UCSD-AML1 (cell line): Measurements from ENCODE around the gene KDM4C.

Source experiments
- DNase-seq: peaks from one replicate; lab custom pipeline; 2025; ENCODE audit not compliant: unreplicated experiment; lab: John Stamatoyannopoulos, UW

The KDM4C gene

DNA sequence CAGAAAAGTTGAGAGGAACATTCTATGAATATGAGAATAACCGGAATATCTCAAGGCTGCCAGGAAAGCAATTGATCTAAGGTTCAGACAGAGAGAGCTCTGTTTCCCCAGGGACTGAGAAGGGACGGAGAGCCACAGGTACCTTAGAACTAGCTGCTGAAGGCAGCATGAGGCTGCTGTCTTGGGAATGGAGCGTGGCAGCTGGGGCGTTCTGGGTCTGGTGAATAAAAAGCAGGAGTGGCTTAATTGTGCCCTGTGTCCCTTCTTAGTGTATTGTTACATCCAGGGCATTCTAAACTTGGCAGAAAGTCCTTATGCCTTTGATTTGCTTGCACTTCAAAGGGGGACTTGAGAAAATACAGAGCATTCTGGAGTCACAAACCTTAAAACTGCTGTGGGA lies 434.5 kb downstream of the KDM4C start:
- no peak for DNase-seq

DNA sequence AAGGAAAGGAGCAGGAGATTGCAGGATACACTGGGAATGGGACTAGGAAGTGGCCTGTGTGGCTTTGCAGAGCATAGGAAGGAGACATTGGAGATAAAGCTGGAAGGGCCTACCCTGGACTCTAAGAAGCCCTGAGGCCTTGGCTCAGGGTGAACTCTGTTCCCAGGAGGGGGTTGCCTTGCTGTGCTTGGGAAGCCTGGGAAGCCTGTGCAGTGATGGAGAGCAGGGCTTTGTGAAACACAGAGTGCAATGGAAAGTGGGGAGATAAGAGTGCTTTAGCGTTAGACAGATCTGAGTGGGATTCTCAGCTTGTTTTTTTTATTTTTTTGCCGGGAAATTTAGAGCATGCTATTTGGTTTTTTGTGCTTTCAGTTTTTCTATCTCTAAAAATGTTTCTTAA lies 437.8 kb downstream of the KDM4C start:
- DNase-seq, result no peak

DNA sequence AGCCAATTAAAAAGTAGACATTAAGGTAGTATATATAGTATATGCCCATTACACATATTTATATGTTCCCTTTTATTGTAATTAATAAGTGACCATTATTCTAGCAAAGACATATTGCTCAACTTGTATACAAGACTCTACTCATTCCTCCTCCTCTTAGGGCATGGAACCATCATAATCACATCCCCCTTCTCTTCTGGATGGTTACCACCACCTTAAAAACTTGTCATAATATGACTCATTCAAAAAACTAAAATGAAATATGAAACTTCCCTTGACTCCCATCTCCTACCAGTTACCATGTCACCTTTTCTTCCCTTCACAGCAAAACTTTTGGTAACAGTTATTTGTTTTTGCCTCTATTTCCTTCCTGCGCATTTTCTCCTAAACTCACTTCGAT lies 438.7 kb downstream of the KDM4C start:
- DNase-seq, result no peak

DNA sequence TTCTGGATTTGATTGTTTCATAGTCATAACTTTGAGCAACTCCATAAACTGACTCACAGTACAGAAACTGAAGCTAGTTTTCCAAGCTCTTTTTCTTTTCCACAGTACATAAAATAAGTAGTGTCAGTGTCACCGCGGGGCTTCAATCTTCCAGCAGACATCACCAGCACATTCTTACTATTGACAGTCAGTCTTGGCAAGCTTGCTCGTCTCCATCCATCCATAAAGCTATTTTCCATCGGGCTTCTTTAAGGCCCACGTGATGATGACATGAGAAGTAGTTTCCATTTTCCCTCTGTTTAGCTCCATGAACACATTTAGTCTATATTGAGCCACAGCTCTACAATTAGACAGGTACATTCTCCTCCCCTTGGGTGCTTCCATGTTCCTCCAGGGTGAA lies 443.4 kb downstream of the KDM4C start:
- DNase-seq, result no peak

DNA sequence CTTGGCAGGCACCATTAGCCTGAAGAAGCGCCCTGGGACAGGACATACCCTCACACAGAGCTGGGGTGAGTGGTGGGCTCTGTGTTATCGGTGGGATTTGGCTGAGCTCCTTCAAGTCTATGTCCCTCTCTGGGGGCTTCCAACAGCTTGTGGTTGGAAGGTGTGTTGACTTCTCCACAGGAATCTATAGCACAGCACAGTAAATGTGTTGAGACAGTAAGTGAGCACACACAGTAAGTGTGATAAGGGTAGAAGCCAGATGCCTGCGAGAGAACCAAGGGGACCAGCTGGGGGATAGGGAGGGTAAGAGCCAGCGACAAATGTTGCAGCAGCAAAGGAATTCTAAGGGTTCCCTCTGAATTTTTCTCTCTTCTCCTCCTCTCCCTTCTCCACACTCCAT lies 448.0 kb downstream of the KDM4C start:
- no peak for DNase-seq

DNA sequence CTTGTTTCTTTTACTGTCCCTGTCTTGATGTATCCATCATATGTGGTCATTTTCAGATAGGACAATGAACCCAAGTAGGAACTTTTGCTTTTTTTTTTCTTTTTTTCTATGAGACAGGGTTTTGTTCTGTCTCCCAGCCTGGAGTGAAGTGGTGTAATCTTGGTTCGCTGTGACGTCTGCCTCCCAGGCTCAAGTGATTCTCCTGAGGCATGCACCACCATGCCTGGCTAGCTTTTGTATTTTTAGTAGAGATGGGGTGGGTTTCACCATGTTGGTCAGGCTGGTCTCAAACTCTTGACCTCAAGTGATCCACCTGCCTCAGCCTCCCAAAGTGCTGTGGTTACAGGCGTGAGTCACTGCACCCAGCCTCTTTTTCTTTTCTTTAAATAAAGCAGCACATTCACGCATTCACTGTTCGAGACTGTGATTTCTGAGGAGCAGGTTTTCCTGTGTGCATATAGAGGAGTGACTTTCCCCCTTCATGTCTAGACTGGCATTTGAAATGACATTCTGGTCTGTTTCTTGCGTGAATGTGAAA lies 448.5 kb downstream of the KDM4C start:
- DNase-seq, result no peak

DNA sequence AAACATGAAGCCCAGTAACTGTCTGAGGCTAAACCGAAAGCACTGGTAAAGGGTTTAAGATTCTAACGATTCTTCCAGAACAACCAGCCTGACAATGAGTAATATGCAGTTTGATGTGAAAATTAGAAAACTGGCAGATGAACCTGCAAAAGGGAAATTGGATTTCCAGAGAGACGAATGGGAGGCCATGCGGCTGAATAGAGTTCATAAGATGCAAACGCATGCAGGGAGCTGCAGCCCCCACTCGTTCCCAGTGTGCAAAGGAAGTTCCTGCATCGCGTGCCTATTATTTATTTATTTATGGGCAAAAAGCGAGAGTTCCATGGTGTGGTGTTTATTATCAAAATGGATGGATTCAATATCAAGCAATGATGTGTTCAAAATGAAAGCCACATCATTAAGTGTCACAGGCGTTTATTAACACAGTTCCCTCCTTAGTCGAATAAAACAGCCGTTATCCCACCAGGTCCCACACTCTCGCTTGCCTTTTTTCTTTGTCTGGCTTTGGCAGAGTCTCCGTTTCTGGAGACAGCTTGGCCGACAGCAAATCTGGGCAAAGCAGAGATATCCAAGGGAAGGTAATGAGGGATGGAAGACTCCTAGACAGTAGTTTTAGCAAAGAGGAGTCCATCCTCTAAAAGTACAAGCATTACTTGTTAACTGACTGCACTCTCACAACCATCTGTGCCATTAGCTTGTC lies 451.4 kb downstream of the KDM4C start:
- no peak for DNase-seq

DNA sequence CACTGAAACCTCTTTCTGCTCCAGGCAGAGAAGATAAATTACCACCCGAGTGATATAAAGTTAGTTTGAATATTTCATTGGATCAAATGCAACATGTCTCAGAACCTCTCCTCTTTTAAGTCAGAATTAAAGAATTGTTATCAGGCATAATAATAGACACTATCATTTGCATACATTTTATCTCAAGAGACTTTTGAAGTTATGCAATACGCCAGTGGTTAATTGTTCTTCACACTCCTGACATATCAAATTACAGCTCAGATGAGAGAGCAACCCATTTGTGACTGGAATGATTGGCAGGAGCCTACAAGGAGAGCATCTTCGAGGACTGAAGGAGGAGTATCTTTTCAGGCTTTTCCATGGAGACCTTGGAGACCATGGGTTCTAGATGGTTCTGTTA lies 452.2 kb downstream of the KDM4C start:
- no peak for DNase-seq

DNA sequence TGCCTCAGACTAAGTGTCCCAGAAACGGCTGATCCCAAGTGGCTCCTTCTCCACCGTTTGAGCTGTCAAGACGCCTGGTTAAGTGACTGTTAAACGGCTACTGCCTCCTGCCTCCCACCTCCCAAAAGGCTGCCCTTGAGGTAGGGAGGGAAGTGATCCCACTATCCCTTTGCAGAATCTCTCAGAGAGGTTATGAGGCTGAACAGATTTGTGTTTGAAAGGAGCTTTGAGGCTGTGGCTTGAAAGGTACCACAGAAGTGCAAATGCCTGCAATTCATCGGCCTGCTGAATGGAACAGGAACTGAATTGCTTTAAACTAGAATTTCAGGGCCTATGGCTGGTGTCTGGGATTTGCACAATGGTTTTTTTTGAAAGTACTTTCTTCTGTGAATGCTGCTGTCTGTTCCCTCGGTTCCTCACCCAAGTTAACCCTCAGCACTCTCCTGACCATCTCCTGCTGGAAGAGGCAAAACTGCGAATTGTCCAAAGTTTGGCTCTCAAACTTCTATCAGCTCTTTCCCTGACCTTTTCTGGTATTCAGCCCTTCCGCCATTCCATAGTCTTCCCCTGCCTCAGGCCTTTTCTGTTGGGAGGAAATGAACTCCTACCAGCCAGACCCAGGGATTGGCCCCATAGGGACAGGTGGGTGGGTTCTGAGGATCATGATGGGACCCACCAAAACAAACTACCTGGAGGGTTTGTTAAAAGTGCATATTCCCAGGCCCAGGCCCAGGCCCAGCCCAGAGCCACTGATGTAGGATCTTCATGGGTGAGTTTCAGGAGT lies 453.3 kb downstream of the KDM4C start:
- no peak for DNase-seq

DNA sequence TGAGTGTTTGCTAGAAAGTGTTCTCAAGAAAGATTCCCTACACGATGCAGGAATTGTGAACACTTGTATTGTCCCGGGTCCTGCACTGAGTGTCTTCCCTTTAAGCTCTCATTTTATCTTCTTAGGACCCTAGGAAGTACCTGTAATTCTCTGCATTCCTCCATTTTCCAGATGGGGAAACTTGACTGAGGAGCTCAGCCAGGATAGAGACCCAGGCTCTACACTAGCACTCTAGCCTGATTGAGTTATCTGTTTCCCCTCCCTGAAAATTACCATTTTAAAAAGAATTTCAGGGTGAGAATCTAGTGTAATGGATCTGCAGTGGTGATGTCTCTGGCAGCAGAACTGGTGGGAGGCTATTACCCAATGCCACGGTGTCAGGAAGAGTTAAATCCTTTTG lies 453.9 kb downstream of the KDM4C start:
- no peak for DNase-seq

DNA sequence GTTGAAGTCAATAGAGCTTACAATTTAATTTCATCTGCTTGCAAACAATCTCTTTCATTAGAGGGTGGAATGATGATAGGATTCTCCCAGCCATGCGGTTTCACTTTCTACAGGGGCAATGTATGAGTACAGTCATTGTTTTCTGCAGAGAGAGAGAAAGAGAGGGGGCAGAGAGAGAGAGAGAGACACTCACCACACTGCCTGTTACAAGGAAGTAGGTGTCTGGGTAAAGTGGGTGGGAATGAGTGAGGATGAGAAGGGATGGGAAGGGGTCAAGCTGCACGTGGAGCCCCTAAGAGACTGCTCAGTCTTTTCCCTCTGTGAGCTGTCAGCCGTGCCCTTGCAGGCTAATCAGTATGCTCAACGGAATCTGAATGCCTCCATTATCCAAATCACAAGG lies 454.3 kb downstream of the KDM4C start:
- no peak for DNase-seq

DNA sequence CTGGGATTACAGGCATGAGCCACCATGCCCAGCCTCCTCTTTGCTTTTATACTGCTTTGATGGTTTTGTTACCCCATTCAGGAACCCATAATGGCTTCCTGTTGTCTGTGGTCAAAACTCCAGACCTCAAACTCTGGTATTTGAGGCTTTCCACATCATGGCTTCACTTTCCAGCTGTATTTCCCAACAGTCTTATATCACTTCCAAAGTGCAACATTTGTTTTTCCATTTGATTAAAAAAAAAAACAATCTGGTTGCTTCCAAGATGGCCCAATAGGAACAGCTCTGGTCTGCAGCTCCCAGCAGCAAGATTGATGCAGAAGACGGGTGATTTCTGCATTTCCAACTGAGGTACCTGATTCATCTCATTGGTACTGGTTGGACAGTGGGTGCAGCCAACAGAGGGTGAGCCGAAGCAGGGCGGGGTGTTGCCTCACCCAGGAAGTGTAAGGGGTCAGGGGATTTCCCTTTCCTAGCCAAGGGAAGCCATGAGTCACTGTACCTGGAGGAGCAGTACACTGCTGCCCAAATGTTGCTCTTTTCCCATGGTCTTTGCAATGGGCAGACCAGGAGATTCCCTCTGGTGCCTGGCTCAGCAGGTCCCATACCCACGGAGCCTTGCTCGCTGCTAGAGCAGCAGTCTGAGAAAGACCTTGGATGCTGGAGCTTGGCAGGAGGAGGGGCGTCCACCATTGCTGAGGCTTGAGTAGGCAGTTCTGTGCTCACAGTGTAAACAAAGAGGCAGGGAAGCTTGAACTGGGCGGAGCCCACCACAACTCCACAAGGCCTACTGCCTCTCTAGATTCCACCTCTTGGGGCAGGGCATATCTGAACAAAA lies 458.4 kb downstream of the KDM4C start:
- DNase-seq, result no peak

DNA sequence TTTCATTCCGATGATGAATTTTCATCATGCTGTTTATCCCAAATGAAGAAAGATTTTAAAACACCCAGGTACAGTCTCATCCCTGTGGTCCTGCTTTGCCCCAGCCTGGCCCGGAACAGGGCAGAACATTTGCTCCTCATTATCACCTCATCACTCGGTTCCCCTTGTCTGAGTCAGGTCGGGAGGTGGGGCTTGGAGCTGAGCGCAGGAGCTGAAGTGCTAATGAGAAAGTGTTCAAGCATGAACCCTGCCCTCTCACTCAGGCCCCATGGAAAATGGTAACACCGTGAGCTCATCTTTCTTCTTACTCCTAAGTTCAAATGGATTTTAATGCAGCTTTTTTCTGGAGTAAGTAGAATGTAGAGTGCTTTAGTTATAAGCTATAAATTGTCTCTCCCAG lies 466.2 kb downstream of the KDM4C start:
- no peak for DNase-seq
